HG03175 (cell line): ENCODE data around the gene SORCS2.

ENCODE experiments used
- ATAC-seq: cut with Tn5 transposase; IDR thresholded peaks from one replicate; pipeline ENCODE4 v1.9.1; 2021; ENCODE audit warnings: mild to moderate bottlenecking, moderate library complexity; ENCODE audit not compliant: unreplicated experiment

Gene SORCS2

DNA sequence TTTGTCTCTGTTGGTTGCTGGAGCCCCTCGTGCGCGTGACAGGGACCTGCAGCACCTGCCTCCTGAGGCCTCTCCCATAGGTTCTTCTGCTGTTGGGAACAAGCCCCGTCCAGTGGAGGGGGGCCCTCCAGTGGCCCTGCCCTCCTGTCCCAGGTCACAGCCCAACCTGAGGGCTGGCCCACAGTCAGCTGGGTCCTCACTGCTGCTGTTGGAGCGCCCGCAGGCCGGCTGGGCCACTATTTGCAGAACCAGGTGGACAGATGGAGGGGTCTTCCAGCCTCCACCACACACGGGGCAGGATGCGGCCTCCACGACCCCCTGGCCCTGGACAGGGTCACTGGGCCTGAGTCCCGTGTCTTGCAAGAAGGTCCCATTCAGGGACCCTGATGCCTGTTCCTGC lies 293.8 kb downstream of the SORCS2 start:
- no peak for ATAC-seq

DNA sequence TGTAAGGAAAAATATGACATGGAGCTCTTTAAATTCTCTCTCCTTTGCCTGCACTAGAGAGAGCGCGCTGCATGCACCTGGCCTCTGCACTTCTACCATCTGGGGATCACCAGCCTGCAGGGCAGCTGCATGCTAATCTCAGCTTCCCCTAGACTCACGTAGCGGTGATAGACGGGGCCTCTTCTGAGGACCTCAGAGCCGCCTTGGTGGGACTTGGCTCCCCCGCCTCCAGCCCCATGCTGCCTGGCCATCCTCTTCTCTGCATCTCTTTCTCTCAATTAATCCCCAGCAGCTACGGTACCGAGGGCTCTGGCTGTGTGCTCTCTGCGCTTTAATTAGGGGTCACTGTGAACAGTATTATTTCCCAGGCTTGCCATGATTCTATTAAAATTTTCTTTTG lies 295.2 kb downstream of the SORCS2 start:
- ATAC-seq, result no peak

DNA sequence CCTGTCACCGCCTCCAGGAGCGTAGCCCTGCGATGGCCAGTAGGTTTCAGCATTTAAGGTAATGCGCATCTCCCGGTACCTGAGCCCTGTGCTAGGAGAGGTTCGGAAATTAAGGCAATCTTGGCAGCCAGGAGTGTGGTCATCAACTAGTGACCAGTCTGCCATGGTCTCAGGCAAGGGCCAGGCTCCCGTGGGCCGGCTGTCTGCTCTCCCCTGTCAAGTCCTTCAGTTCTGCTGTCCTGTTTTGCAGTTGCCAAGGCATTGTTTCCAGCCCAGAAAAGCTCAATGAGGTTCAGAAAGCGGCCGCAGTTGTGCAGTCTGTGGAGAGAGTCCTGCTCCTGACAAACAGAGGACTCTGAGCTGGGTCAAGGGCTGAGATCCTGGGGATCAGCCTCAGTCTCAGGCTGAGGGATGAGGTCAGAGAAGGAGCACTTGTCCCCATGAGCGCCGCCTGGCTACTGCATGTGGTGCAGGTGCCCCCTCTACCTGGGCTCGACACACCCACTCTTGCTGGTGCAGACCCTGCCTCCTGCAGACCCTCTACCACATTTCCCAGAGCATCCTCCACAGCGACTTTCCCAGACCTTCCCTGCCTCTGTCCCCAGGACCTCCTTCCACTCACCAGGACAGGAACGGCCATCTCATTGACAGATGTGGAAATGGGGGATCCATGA lies 295.8 kb downstream of the SORCS2 start:
- ATAC-seq, result no peak

DNA sequence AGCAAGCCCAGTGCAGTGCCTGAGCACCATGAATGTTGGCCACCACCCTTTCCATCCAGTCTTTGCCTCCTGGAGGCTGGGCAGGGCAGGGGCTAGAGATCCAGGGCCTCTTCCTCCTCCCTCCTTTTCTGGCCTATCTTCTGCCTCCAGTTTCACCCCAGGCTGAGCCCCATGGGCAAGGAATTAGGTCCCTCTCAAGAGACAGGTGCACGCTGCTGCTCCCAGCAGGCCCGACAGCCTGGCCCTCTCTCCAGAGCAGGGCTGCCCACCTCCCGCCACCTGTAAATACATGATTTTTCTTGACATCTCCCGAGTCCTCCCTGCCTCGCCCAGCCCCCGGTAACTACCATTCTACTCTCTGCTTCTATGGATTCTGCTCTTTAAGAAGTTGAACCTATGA lies 299.6 kb downstream of the SORCS2 start:
- ATAC-seq, result no peak

DNA sequence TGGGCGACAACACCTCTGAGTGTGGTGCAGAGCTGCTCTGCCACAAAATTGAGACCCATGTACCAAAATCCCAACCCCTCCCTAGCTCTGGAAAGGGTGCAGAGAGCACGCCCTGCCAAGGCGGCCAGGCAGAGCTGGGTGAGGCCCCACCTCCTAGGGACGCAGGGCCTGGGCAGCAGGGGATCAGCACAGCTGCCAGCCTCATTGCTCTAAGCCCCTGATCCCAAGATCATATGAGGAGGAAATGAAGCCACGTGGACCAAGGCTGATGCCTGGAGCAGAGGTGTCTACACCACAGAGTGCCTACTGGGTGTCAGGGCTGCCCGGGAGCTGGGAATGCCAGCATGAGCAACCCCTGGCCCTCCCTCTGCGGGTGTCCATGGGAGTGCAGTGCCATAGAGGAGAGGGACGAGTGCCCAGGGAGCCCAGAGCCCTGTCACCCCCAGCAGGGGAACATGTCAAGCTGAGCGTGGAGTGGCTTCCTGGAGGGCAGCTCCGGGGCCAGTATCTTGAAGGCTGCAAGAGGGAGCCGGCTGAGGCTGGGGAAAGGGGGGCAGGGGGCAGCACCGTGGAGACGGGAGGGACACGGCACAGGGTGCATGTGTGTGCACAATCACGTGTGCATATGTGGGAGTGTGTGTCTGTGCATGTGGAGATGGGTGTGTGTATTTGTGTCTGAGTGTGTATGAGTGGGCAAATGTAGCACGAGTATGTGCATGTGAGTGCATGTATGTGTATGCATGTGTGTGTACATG lies 306.3 kb downstream of the SORCS2 start:
- no peak for ATAC-seq

DNA sequence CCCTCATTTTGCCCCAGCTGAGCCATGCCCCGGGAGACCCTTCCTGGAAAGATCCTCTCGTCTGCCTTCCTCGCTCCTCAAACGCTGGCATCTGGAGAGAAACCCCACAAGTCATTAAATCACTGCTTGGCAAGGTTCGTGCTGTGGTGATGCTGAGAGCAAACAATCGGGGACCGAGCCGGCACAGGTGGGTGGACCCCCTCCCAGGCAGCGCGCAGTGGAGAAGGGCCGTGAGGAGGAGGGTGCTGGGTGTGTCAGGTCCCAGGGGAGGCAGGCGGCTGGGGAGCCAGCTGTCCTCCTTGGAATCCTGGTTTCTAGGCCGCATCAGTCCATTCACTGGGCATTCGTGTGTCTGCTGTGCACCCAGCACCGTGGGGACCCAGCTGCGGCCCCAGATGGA lies 307.3 kb downstream of the SORCS2 start:
- no peak for ATAC-seq

DNA sequence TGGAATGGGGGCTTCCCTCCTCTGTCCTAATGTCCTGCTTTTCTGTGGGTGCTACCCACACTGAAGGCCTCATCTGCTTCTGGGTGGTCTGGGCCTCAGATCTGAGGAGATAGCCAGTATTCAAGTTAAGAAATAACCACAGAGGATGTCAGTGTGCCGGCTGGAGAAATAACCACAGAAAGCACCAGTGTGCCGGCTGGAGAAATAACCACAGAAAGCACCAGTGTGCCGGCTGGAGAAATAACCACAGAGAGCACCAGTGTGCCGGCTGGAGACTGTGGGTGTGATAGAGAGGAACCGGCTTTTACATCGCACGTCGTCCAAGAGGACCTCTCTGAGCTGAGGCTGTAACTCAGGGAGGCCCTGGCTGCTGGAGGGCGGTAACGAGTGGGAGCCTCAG lies 308.1 kb downstream of the SORCS2 start:
- ATAC-seq, result no peak

DNA sequence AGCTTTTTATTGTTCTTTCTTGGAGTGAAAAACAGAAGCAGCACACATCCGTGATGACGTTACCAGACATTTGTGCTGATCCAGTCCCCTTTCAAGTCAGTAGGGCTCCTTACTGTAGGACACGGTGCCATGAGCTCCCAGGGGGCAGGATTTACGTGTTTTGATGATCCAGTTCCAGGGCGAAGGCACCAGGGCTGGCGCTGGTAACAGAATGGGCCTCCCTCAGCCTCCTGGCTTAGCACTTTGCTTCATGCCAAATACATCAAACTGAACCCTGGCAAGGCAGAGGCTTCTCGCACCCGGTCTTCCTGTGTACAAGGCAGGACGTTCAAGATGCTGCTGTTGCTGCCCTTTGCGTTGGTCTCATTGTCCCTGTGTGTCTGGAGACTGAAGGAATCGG lies 309.0 kb downstream of the SORCS2 start:
- ATAC-seq, result no peak

DNA sequence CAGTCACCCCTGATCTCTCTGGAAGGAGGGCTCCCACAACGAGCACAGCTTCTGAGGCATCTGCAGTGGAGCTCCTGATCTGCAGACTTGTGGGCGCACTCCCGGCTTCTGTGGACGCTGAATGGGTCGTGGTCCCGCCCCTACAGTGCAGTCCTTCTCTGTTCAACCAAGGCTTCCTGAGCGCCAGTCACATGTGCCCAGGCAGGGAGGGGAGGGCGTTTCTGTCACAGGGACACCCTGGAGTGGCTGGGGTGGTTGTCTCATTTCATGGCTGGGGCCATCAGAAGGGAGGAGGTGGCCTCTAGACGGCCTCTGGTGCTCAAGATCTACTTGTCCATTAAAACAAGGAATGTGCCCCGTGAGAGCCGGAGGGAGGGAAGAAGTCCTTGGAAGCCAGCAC lies 309.5 kb downstream of the SORCS2 start:
- no peak for ATAC-seq

DNA sequence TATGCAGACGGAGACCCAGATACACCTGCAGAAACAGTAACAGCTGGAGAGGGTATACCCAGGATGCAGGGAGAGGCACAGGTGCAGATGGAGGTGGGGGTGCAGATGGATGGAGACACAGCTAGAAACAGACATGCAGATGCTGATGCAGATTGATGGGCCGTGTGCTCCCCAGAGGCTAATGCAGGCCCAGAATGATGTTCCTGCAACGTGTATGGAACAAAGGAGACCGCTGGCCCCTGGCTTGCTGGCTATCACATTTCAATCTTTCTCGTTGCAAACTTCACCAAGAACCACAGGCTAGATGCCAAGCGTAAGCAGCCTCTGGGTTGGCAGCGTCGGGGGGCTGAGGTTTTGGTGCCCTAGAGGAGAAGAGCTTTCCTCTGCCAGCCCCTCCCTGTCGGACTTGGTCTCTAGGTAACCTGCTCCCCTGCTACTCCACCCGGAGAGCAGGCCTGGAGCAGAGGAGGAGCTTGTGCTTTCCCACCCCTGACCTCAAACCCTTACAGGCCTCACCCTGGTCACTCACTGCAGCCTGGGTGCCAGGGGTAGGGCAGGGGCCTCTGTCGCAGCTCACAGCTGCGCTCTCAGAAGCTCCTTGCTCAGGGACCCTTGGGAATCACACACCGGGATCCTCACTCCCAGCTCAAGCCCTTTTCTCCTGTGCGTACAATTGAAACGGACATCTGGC lies 311.4 kb downstream of the SORCS2 start:
- no peak for ATAC-seq

DNA sequence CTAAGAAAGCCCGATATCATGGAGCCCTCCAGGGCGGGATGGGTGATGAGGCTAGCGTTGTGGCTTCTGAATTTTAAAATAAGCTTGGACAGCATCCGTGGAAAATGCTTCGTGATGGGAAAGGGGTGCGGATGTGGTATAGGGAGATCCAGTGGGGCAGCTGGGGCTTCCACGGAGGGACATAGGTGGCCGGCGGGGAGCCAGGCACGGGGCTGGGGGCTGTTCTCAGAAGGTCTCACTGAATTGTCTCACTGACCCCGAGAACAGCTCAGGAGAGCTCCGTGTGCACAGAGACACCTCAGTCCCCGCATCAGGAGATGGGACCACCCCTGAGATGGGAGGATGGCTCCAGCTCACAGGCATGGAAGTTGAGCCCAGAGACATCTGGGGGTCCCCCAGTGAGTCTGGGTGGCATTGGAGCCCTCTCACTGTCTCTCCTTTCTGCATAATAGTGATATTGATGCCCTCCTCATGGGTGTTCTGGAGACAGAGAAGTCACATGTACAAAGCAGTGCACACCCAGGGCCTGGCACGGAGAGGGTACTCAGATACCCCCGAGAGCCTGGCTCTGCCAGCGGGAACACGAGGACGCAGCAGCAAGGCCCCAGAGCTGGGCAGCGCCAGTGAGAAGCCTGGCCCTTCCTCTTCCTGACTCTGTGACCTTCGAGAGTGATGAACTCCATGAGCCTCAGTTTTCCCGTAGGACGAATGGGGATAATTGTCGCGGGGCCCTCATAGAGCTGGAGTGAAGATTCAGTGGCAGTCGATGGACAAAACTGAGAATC lies 313.0 kb downstream of the SORCS2 start:
- ATAC-seq, result no peak

DNA sequence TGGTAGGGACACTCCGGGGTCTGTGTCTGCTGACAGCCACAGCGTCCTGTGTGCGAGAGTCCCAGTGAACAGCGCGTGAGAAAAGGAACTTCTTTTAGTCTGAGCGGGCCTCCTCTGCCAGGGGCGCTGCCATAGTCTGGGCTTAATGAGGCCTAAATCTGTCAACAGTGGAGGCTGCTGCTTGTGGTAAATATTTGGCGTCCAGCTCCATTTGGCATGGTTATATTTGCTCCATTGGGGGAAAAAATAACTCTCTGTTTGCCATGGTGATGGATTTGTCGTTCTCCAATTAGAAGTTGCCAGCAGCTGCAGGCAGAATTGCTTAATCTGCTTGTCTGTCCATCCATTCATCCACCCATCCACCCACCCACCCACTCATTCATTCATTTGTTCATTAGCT lies 313.8 kb downstream of the SORCS2 start:
- ATAC-seq, result no peak

DNA sequence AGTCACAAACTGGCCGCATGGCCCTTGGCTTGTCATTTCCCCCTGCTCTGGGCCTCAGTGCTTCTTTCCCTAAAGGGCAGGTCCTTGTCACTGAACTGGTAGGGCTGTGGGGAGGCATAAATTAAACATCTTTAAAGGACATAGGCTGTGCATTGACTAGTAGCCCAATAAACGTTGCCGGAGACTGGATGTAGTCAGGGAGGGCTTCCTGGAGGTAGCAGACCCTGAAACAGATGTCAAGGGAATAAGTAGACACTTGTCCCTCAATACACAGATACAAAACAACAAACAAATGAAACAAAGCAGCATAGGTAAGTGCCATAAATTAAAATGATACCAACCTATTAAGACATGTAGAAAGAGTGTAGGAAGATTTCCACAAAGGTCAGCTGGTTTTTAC lies 314.2 kb downstream of the SORCS2 start:
- no peak for ATAC-seq

DNA sequence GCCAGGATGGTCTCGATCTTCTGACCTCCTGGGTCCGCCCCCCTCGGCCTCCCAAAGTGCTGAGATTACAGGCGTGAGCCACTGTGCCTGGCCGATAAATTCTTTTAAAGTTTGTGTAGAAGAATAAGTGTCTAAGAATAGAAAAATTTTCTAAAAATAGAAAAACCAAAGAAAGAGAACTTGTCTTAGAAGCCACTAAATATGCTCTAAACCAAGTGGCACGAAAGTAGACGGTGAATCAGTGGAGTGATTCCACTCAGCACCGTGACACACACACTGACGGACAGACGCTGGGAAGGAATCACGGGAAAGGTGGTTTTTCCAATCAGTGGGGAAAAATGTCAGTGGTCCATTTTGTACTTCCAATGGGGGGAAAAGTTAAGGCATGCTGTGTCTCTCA lies 315.0 kb downstream of the SORCS2 start:
- ATAC-seq, result no peak

DNA sequence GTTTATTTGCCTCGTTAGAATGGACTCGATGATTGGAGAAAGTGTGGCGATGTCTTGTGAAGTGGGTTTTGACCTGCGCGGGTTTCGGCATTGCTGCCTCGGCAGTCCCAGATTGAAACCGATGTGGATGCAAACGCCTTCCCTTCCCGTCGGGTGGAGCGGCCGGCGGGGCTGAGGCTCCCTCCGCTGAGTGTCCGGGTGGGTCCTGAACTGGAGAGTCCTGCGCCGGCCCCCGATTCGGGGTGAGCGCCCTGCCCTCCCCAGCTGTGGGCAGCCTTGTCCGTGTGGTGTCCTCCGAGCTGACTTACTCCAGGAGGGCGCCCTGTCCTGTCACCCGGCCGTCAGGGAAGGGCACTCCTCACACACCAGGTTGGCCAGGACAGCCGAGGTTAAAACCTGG lies 317.7 kb downstream of the SORCS2 start:
- no peak for ATAC-seq

DNA sequence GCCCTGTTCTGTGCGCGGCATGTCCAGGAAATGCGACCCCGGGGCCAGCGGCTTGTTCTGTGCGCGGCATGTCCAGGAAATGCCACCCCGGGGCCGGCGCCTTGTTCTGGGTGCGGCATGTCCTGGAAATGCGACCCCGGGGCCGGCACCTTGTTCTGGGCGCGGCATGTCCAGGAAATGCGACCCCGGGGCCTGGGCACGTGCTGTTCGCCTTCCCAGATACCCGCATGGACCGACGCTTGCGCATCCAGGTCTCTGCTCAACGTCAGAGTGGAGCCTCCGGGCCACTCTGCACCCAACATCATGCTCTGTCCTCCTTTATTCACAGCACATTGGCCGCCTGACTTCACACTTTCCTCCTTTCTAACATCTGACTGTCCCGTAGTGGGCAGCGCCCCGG lies 318.2 kb downstream of the SORCS2 start:
- ATAC-seq, result no peak

DNA sequence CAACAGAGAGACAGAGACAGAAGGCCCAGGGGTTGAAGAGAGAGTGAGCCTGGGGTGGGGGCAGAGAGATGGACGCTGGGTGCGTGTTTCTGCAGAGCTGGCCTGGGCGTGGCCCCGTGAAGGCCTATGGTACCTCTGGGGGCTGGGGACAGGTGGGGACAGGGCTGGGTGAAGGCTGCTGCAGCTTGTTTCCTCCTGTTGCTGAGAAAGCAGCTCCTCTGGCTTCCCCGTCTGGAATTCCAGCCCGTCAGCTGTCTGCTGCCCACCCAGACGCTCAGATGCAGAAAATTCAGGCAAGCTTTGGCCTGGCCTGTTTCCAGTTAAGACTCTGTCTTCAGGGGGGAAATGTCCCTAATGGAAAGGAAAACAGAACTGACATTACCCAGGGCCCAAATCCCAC lies 319.2 kb downstream of the SORCS2 start:
- no peak for ATAC-seq

DNA sequence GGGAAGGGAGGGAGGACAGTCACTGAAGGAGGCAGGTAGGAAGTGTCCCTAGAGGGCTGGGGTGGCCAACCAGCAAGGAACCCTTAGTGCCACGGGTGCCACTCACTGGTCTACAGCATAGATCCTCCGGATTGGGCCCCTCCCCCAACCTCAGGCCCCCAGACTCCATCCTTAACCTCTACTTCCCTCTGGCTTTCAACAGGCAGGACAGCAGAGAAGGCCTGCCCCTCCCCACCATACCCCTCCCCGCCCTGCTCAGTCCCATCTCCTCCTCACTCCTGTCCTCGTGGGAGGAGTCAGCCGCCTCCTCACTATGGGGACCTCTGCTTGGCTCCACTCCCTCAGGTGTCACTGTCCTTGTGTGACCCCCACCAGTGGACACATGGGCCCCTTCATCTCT lies 320.1 kb downstream of the SORCS2 start:
- no peak for ATAC-seq

DNA sequence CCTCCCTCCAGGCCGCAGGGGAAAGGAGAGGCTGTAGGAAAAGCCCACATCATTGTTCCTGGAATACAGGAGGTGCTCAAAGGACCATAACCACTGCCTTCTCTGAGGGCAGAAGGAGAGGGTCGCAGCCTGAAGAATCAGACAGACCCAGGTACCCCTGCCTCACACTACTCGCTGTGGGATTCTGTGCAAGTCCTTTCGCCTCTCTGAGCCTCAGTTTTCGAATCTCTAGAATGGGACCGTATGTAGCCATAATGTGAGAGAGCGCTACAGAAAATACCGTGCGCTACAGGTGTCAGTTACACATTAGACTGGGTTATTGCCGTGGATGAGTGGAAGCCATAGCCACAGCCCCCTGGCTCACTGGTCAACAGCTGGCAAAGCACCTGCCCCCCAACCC lies 320.6 kb downstream of the SORCS2 start:
- ATAC-seq, result no peak

DNA sequence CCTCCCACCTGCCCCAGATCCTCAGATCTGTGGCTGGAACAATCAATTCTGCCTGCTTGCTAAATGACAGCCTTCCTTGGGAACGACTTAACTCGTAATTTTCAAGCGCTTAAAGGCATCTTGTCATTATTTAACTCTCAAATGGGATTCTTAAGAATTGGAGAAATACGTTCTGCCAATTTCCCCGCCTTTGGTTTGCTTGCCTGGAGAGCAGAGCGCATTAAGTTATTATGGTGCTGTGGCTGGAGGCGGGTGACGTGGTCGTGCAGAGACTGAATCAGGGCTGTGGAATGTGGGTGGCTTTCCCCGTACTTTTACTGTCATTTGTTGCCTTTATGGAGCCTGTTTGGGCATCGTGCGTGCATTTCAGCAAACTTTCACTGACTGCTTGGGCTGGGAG lies 321.3 kb downstream of the SORCS2 start:
- no peak for ATAC-seq

DNA sequence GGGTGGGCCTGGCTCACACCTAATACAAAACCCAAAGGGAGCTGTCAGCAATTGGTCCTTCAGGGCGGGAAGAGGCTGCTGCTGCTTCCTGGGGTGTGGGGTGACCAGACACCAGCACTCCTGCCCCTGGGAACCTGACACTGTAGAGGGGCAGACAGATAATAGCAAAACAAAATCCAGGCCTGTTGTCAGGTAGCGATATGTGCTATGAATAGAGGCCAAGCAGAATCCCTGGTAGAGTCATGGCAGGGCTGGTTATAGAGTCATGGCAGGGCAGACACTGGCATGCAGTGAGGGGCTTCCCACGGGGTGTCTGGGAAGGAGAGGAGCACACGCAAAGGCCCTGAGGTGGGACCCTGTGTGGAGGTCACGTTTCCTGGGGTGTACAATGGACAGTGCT lies 321.9 kb downstream of the SORCS2 start:
- ATAC-seq, result no peak
